CD4-positive, alpha-beta T cell (primary cell): Measurements from ENCODE around the gene IL17RB. TPM values are rescaled to one million over a fixed set of nuclear protein-coding genes. Genes with fewer than 3 reads are reported as not detected.

Source experiments
- ATAC-seq: fragments of 200-7000 bp; cut with Tn5 transposase; one replicate; pipeline ENCODE4 v1.10.0; 2022; ENCODE audit warnings: mild to moderate bottlenecking; ENCODE audit not compliant: poor library complexity
- CTCF ChIA-PET: fragments of 350-600 bp; sonication (Branson Sonifier 250); formaldehyde crosslinking; loops from one replicate; lab custom pipeline; 2021; ENCODE audit warnings: antibody characterized with exemption, inconsistent platforms; lab: Charles Lee
- POLR2A ChIA-PET: fragments of 350-600 bp; sonication (Branson Sonifier 250); formaldehyde crosslinking; loops from one replicate; lab custom pipeline; 2021; ENCODE audit warnings: antibody characterized with exemption, inconsistent platforms; lab: Charles Lee
- DNase-seq, 14 experiments: peaks; one replicate each; pipeline ENCODE4 v3.0.0-alpha.2; 2013 to 2020; ENCODE audit warnings: mixed read lengths in 2 of 14
- H3K27ac ChIP-seq, 2 donors: one replicate each; pipeline versions ENCODE4 v1.5.1 to v1.7.0; 2013; ENCODE audit warnings: low read length in 2 of 2, low read depth in 1 of 2, mild to moderate bottlenecking in 1 of 2
- H3K27me3 ChIP-seq, 2 experiments: 1 replicate in 1 of 2; 2 replicates in 1 of 2; pipeline versions ENCODE4 v1.6.1 to v1.7.0; 2013; ENCODE audit warnings: low read length in 2 of 2, control low read depth in 1 of 2, mild to moderate bottlenecking in 1 of 2, moderate library complexity in 1 of 2; ENCODE audit not compliant: insufficient read depth in 2 of 2, control insufficient read depth in 1 of 2
- H3K36me3 ChIP-seq: one replicate; pipeline ENCODE4 v1.6.1; 2013; ENCODE audit warnings: low read length, control low read depth; ENCODE audit not compliant: insufficient read depth
- H3K4me1 ChIP-seq: one replicate; pipeline ENCODE4 v1.6.1; 2013; ENCODE audit warnings: low read length, control low read depth; ENCODE audit not compliant: insufficient read depth
- H3K4me3 ChIP-seq: one replicate; pipeline ENCODE4 v1.5.1; 2013; ENCODE audit warnings: mild to moderate bottlenecking, low read length, moderate library complexity
- H3K9me3 ChIP-seq, 2 experiments: 1 replicate in 1 of 2; 2 replicates in 1 of 2; pipeline versions ENCODE4 v1.6.1 to v1.7.0; 2013; ENCODE audit warnings: low read length in 2 of 2, mild to moderate bottlenecking in 2 of 2, control low read depth in 1 of 2, moderate library complexity in 1 of 2; ENCODE audit not compliant: control insufficient read depth in 1 of 2, insufficient read depth in 1 of 2
- H3K27ac Mint-ChIP-seq: one replicate; pipeline ENCODE4 v1.8.0; 2020; ENCODE audit warnings: mixed read lengths
- H3K27me3 Mint-ChIP-seq: one replicate; pipeline ENCODE4 v1.8.0; 2021; ENCODE audit warnings: mixed read lengths
- H3K36me3 Mint-ChIP-seq: one replicate; pipeline ENCODE4 v1.8.0; 2021; ENCODE audit warnings: low read depth, mixed read lengths
- H3K4me1 Mint-ChIP-seq: one replicate; pipeline ENCODE4 v1.8.0; 2021; ENCODE audit warnings: low read depth, mixed read lengths
- H3K4me3 Mint-ChIP-seq: one replicate; pipeline ENCODE4 v1.8.0; 2020; ENCODE audit warnings: mild to moderate bottlenecking, mixed read lengths
- H3K9me3 Mint-ChIP-seq: one replicate; pipeline ENCODE4 v1.8.0; 2020; ENCODE audit warnings: mixed read lengths
- CTCF ChIP-seq: fragments of 200-600 bp; IDR thresholded peaks from one replicate; pipeline ENCODE4 v1.8.0; 2022; ENCODE audit warnings: antibody characterized with exemption, mild to moderate bottlenecking
- intact Hi-C, 2 experiments: fragments of 100-400 bp; cut with DNase I in 1 of 2; cut with micrococcal nuclease in 1 of 2; formaldehyde crosslinking; loops; one replicate each; pipeline versions ENCODE4 v1.15.1 to v1.9.0; 2023 to 2025; cut with DNase I, micrococcal nuclease
- total RNA-seq, 174 experiments: library from RNA in 2 of 174; stranded (reverse) in 2 of 174; gene quantifications; one replicate each; pipeline ENCODE4 v1.2.3 and lab custom pipeline; 2021 to 2026

The IL17RB gene
- total RNA-seq, 2 experiments from 2014 or later, result 0.22 to 0.36 TPM

GRCh38 chr3:53890726-53891475, 44.5 kb downstream of the IL17RB start:
- ChIA-PET CTCF (interaction anchor here (1.0 to 1.2 kb wide), 2 partner anchors 10 kb away, joined by 3 read pairs; partner anchors contain the start of gene ACTR8), POLR2A (interaction anchor here (1.3 to 2.9 kb wide), 3 partner anchors 9 to 546 kb away, joined by 5 to 53 read pairs (median 24); partner anchors contain the start of genes ACTR8 and DCP1A)
- peaks cover 16% of the 10 kb centered on the region for H3K36me3 ChIP-seq
- Mint-ChIP-seq H3K4me1 (peaks cover 61% of the 10 kb centered on the region), H3K27me3 (no peaks in the 10 kb centered on the region), H3K36me3 (peaks cover 47% of the 10 kb centered on the region), H3K4me3 (peak overlapping the region; percentile 98), H3K27ac (peak overlapping the region; percentile 100), H3K9me3 (no peaks in the 10 kb centered on the region)
- intact Hi-C loops, result loop anchor here in 1 of 2 experiments (1.0 to 5.0 kb wide), 2 partner anchors 9 to 544 kb away; partner anchors contain the start of genes ACTR8 and DCP1A
- peak overlapping the region; percentile 92 to 96 for H3K27ac ChIP-seq
- peak overlapping the region; percentile 88 for H3K4me3 ChIP-seq
- TF ChIP-seq CTCF, result no peak
- peaks cover 21% of the 10 kb centered on the region for H3K4me1 ChIP-seq
- H3K9me3 ChIP-seq, result no peaks in the 10 kb centered on the region
- peaks cover 0 to 5% of the 10 kb centered on the region in 2 experiments for H3K27me3 ChIP-seq
- peak; percentile 60 for ATAC-seq
- DNase-seq, result peak in 13 of 14 experiments; percentile 15 to 89 (median 51)

DNA sequence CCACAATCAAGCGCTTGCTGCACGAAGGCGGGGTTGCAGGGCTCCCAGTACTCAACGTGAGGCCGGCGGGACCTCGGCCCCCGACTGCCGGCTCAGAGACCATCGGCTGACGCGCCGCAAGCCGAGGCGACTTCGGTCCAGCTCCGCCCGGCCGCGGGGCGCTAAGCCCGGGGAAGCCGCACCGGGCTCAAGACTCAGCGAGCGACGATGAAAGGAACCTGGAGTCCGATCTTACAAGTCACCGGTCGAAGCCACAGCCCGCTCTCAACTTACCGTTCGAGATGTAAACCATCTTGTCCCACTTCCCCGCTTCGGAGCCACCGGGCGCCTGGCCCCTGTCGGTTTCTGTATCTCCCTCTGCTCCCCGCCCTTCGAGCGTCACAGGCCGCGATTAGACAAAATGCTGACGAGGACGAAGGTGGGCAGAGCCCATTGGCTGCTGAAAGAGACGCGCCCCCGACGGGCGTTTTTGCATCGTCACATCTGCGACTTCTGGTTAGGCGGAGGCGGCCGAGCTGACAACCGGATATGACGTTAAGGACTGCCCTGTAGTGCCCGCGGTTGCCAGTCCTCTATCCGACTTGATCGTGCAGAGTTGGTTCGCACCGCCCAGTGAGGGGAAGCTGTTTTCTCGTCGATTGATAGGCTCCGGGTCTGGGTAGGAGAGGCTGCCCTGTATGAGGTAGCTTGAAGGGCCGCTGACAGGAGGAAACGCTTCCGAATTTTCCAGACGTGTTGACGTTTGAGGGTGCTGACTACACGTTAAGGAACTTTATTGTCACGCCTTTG, 45.3 kb downstream of the IL17RB start, which contains the start of gene SELENOK:
SELENOK (minus strand) TSS at position 363 of the 789 bp plus-strand sequence.
- ATAC-seq, result peak; percentile 89
- DNase-seq, result peak; percentile 91 to 99 (median 95)
- peak within 1 kb of the TSS; percentile 98 for H3K4me3 Mint-ChIP-seq
- peak within 1 kb of the TSS; percentile 100 for H3K27ac Mint-ChIP-seq
- intact Hi-C loops, result loop anchor here in 1 of 2 experiments (5.0 kb wide), 1 partner anchor 544 kb away; the partner anchor contains the start of gene DCP1A
- H3K27me3 Mint-ChIP-seq, result peaks cover 6% of the 10 kb centered on the region
- peaks cover 42% of the 10 kb centered on the region for H3K36me3 Mint-ChIP-seq
- Histone ChIP-seq H3K27ac (peak within 1 kb of the TSS; percentile 92 to 96), H3K27me3 (peaks cover 0 to 5% of the 10 kb centered on the region in 2 experiments), H3K4me1 (peaks cover 21% of the 10 kb centered on the region), H3K36me3 (peaks cover 10% of the 10 kb centered on the region), H3K4me3 (peak within 1 kb of the TSS; percentile 88), H3K9me3 (no peaks in the 10 kb centered on the region)
- peaks cover 61% of the 10 kb centered on the region for H3K4me1 Mint-ChIP-seq
- H3K9me3 Mint-ChIP-seq, result no peaks in the 10 kb centered on the region
- no peak for TF ChIP-seq CTCF
- CTCF ChIA-PET, result interaction anchor here (1.0 kb wide), 2 partner anchors 9 kb away, joined by 3 read pairs; no protein-coding TSS in a partner anchor
- POLR2A ChIA-PET, result interaction anchor here (1.3 to 2.9 kb wide), 3 partner anchors 10 to 547 kb away, joined by 5 to 53 read pairs (median 24); partner anchors contain the start of genes ACTR8 and DCP1A

DNA sequence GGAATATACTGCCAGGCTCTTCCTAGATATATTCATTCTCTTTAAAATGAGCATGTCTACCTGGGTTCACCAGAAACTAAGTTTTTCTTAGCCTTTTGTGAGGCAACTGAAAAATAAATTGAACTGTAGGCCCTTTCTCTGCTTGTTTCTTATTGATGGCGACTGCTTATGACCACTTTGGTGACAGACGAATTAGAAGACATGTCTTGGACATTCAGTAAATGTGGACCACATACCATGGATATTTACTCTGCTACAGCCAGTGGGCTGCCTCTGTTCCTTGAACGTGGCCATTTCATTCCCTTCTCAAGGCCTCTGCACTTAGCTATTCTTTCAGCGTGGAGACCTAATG, 45.9 kb downstream of the IL17RB start:
- Mint-ChIP-seq H3K4me3 (peak overlapping the region; percentile 98), H3K4me1 (peaks cover 55% of the 10 kb centered on the region), H3K27ac (peak overlapping the region; percentile 100), H3K27me3 (peaks cover 12% of the 10 kb centered on the region), H3K36me3 (peaks cover 36% of the 10 kb centered on the region), H3K9me3 (no peaks in the 10 kb centered on the region)
- H3K4me3 ChIP-seq, result peak overlapping the region; percentile 88
- H3K27me3 ChIP-seq, result peaks cover 0 to 9% of the 10 kb centered on the region in 2 experiments
- intact Hi-C loops, result loop anchor here in 1 of 2 experiments (5.0 kb wide), 1 partner anchor 545 kb away; the partner anchor contains the start of gene DCP1A
- H3K4me1 ChIP-seq, result peaks cover 21% of the 10 kb centered on the region
- H3K9me3 ChIP-seq, result no peaks in the 10 kb centered on the region
- H3K27ac ChIP-seq, result peak overlapping the region; percentile 92 to 96
- no peak for TF ChIP-seq CTCF
- ATAC-seq (no peak), DNase-seq (no peak)
- ChIA-PET POLR2A (interaction anchor here (2.4 to 2.9 kb wide), 2 partner anchors 10 to 545 kb away, joined by 24 to 53 read pairs; partner anchors contain the start of genes ACTR8 and DCP1A), CTCF (interaction anchor here (1.0 kb wide), 1 partner anchor 9 kb away, joined by 3 read pairs; no protein-coding TSS in a partner anchor)
- peaks cover 7% of the 10 kb centered on the region for H3K36me3 ChIP-seq
